Endothelial cell of umbilical vein (primary cell): ENCODE measurements around the gene DHX34. TPM values are rescaled to one million over a fixed set of nuclear protein-coding genes. Genes with fewer than 3 reads are reported as not detected.
A peak's percentile ranks its signal among the peaks of the same experiment; 100 is the strongest.

Experiments used
- BruUV-seq: library from RNA; stranded (reverse); fragments of 400-500 nt; replicated peaks from 2 replicates; lab custom pipeline; 2021; lab: Mats Ljungman, UMichigan
- CTCF ChIA-PET: fragments of 300-600, 350-600 bp; sonication (Branson Sonifier 250); formaldehyde crosslinking; loops from one replicate; lab custom pipeline; 2021; ENCODE audit warnings: antibody characterized with exemption, inconsistent platforms; lab: Charles Lee
- POLR2A ChIA-PET: fragments of 300-600, 350-600 bp; sonication (Branson Sonifier 250); formaldehyde crosslinking; loops from one replicate; lab custom pipeline; 2021; ENCODE audit warnings: antibody characterized with exemption, inconsistent platforms; lab: Charles Lee
- DNase-seq: peaks from one replicate; pipeline ENCODE4 v3.0.0-alpha.2; 2011; ENCODE audit warnings: low read depth, low spot score
- FAIRE-seq: peaks from 2 replicates; lab custom pipeline; 2011; peaks lifted over from hg19 to GRCh38; lab: Jason Lieb, UNC
- H2AFZ ChIP-seq: 2 replicates; pipeline ENCODE4 v1.6.0; 2012; ENCODE audit warnings: low read depth, low read length, control low read depth, inconsistent platforms
- H3K27ac ChIP-seq: 2 replicates; pipeline ENCODE4 v1.5.1; 2011; ENCODE audit warnings: low read depth, mild to moderate bottlenecking, control low read depth, low read length, moderate library complexity; ENCODE audit not compliant: insufficient read depth
- H3K27me3 ChIP-seq, 2 experiments: 2 replicates each; pipeline versions ENCODE4 v1.6.0 to v1.6.1; 2011; ENCODE audit warnings: low read length in 2 of 2, mixed read lengths in 1 of 2; ENCODE audit not compliant: control insufficient read depth in 2 of 2, insufficient read depth in 2 of 2
- H3K36me3 ChIP-seq, 2 experiments: 2 replicates in 1 of 2; 3 replicates in 1 of 2; pipeline ENCODE4 v1.5.1; 2011; ENCODE audit warnings: low read length in 2 of 2, mild to moderate bottlenecking in 1 of 2, moderate library complexity in 1 of 2; ENCODE audit not compliant: control insufficient read depth in 2 of 2, insufficient read depth in 2 of 2; ENCODE audit errors: extremely low read depth in 1 of 2
- H3K4me1 ChIP-seq: 3 replicates; pipeline ENCODE4 v1.5.1; 2011; ENCODE audit warnings: mild to moderate bottlenecking, low read length; ENCODE audit not compliant: control insufficient read depth, insufficient read depth; ENCODE audit errors: extremely low read depth
- H3K4me2 ChIP-seq: 2 replicates; pipeline ENCODE4 v1.6.1; 2011; ENCODE audit warnings: low read length, control low read depth, mixed read lengths; ENCODE audit not compliant: insufficient read depth
- H3K4me3 ChIP-seq, 3 experiments: fragments of 200-600 bp in 1 of 3; sonication (generic), shearing (Covaris generic) in 1 of 3; replicated peaks in 1 of 3; 2 replicates each; pipeline ENCODE4 v1.5.1; 2011 to 2016; ENCODE audit warnings: control low read depth in 3 of 3, low read length in 3 of 3, mild to moderate bottlenecking in 2 of 3, inconsistent platforms in 1 of 3, low read depth in 1 of 3, moderate library complexity in 1 of 3; ENCODE audit not compliant: insufficient read depth in 1 of 3
- H3K79me2 ChIP-seq: 2 replicates; pipeline ENCODE4 v1.6.0; 2012; ENCODE audit warnings: low read length, inconsistent platforms; ENCODE audit not compliant: control insufficient read depth, insufficient read depth
- H3K9ac ChIP-seq: replicated peaks from 2 replicates; pipeline ENCODE3; 2011; ENCODE audit warnings: low read length, control low read depth; ENCODE audit not compliant: insufficient read depth; ENCODE audit errors: extremely low read depth
- H3K9me1 ChIP-seq: replicated peaks from 3 replicates; pipeline ENCODE4 v1.6.0; 2011; ENCODE audit warnings: mild to moderate bottlenecking, low read length; ENCODE audit not compliant: control insufficient read depth, insufficient read depth; ENCODE audit errors: extremely low read depth
- H3K9me3 ChIP-seq: replicated peaks from 2 replicates; pipeline ENCODE4 v1.5.1; 2012; ENCODE audit warnings: low read length, inconsistent platforms; ENCODE audit not compliant: control insufficient read depth, insufficient read depth
- H4K20me1 ChIP-seq: replicated peaks from 2 replicates; pipeline ENCODE3; 2011; ENCODE audit warnings: mild to moderate bottlenecking, low read length; ENCODE audit not compliant: control insufficient read depth, insufficient read depth; ENCODE audit errors: extremely low read depth
- EZH2 ChIP-seq: IDR thresholded peaks from 2 replicates; pipeline ENCODE4 v1.6.1; 2012; ENCODE audit warnings: borderline replicate concordance, low read depth, mild to moderate bottlenecking, moderate library complexity, low read length, inconsistent platforms; ENCODE audit not compliant: severe bottlenecking
- FOS ChIP-seq: IDR thresholded peaks from 2 replicates; pipeline ENCODE4 v1.6.1; 2011; ENCODE audit warnings: mild to moderate bottlenecking, low read length, moderate library complexity, borderline replicate concordance; ENCODE audit not compliant: insufficient read depth
- GATA2 ChIP-seq: IDR thresholded peaks from 2 replicates; pipeline ENCODE4 v1.7.0; 2011; ENCODE audit warnings: low read depth, mild to moderate bottlenecking, moderate library complexity, mixed read lengths, low read length; ENCODE audit not compliant: insufficient read length, insufficient read depth
- JUN ChIP-seq: IDR thresholded peaks from 2 replicates; pipeline ENCODE4 v1.6.1; 2011; ENCODE audit warnings: borderline replicate concordance, low read depth; ENCODE audit not compliant: insufficient read length, insufficient read depth
- MYC ChIP-seq: IDR thresholded peaks from one replicate; pipeline ENCODE4 v1.6.1; 2011; ENCODE audit warnings: mild to moderate bottlenecking, low read depth, low read length
- POLR2A ChIP-seq: IDR thresholded peaks from 2 replicates; pipeline ENCODE4 v1.6.1; 2012; ENCODE audit warnings: low read depth, mild to moderate bottlenecking, control low read depth, low read length
- POLR2AphosphoS5 ChIP-seq: IDR thresholded peaks from 2 replicates; pipeline ENCODE4 v1.6.1; 2012; ENCODE audit warnings: low read depth, mild to moderate bottlenecking, control low read depth, low read length, moderate library complexity; ENCODE audit not compliant: insufficient read depth
- dilution Hi-C: fragments of 300-500 bp; cut with MboI; formaldehyde crosslinking; loops from one replicate; pipeline ENCODE4 v1.15.0; 2019; ENCODE audit warnings: low sequenced_read_pairs; ENCODE audit not compliant: extremely low pct_ligation_motif_present
- intact Hi-C: fragments of 100-400 bp; cut with micrococcal nuclease; formaldehyde crosslinking; loops from one replicate; pipeline ENCODE4 v1.10.0; 2022
- polyA plus RNA-seq, 4 experiments: library from polyadenylated mRNA; depleted of rRNA in 3 of 4; stranded (reverse) in 3 of 4; unstranded in 1 of 4; fragments of >200 nt; gene quantifications; 2 replicates each; pipeline versions ENCODE4 v1.2.1 to v1.2.3, GENCODE V29; 2011 to 2012; ENCODE audit warnings: missing spikeins in 1 of 4
- total RNA-seq: library from RNA; stranded (reverse); gene quantifications from 2 replicates; pipeline ENCODE4 v1.2.3, GENCODE V29; 2021
- TF ChIP-seq, protein P1 (sequence below), 2 donors: IDR thresholded peaks; 1 replicate in 1 of 2; 2 replicates in 1 of 2; pipeline ENCODE4 v1.5.1; 2011; ENCODE audit warnings: low read length in 2 of 2, mild to moderate bottlenecking in 2 of 2, moderate library complexity in 2 of 2, control low read depth in 1 of 2, inconsistent platforms in 1 of 2, low read depth in 1 of 2; ENCODE audit not compliant: insufficient read depth in 1 of 2; ENCODE audit errors: extremely low read depth in 1 of 2
- TF ChIP-seq, protein P2 (sequence below): IDR thresholded peaks from 2 replicates; pipeline ENCODE4 v1.6.1; 2011; ENCODE audit not compliant: insufficient read depth, insufficient read length

DHX34 gene
- total and polyA plus RNA-seq, 2 donors (not counting 3 experiments of a cell fraction or from before 2014, with no cell fraction given): 12.8 to 20.7 TPM

DNA sequence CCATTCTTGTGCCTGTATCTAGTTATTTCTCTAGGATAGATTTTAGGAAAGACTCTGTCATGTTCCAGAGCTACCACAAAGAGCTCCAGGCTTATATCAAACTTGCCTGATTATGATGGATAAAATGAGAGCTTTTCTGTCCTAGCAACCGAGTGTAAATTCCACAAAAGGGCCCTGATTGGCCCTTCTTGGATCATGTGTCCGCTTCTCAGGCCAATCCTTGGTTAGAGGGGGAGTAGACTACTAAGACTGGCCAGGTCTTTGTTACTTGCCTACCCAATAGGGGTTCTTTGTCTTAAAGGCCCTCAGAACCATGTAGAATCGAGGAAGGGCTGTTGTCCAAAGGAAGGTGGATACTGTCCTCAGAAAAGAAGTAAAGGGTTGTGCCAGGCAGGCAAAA lies 2.4 kb downstream of the DHX34 start:
- FAIRE-seq (peak; percentile 8), DNase-seq (peak; percentile 40)
- intact Hi-C loops: no loop called here
- no peaks in the 10 kb centered on the region for H3K9me3 ChIP-seq
- H3K79me2 ChIP-seq: peaks cover 28% of the 10 kb centered on the region
- peaks cover 4 to 14% of the 10 kb centered on the region in 2 experiments for H3K36me3 ChIP-seq
- no peaks in the 10 kb centered on the region for H3K9me1 ChIP-seq
- peaks cover 6% of the 10 kb centered on the region for H3K4me1 ChIP-seq
- H3K4me2 ChIP-seq: no peak overlapping the region
- H3K9ac ChIP-seq: no peak overlapping the region
- H3K27me3 ChIP-seq: no peaks in the 10 kb centered on the region
- POLR2A ChIA-PET: no interaction called here
- CTCF ChIA-PET: interaction anchor here (0.8 kb wide), 1 partner anchor 40 kb away, joined by 3 read pairs; no protein-coding TSS in a partner anchor
- TF ChIP-seq FOS (no peak), MYC (no peak), GATA2 (no peak), POLR2AphosphoS5 (no peak), JUN (no peak), POLR2A (no peak), EZH2 (no peak)
- TF ChIP-seq, protein P1, sequence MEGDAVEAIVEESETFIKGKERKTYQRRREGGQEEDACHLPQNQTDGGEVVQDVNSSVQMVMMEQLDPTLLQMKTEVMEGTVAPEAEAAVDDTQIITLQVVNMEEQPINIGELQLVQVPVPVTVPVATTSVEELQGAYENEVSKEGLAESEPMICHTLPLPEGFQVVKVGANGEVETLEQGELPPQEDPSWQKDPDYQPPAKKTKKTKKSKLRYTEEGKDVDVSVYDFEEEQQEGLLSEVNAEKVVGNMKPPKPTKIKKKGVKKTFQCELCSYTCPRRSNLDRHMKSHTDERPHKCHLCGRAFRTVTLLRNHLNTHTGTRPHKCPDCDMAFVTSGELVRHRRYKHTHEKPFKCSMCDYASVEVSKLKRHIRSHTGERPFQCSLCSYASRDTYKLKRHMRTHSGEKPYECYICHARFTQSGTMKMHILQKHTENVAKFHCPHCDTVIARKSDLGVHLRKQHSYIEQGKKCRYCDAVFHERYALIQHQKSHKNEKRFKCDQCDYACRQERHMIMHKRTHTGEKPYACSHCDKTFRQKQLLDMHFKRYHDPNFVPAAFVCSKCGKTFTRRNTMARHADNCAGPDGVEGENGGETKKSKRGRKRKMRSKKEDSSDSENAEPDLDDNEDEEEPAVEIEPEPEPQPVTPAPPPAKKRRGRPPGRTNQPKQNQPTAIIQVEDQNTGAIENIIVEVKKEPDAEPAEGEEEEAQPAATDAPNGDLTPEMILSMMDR (IDR thresholded peaks at IDR 0.05; ENCODE audit: extremely low read depth in 1 of 2, insufficient read depth in 1 of 2, low read depth in 1 of 2, low read length in 2 of 2): no peak
- TF ChIP-seq, protein P2, sequence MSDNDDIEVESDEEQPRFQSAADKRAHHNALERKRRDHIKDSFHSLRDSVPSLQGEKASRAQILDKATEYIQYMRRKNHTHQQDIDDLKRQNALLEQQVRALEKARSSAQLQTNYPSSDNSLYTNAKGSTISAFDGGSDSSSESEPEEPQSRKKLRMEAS: no peak
- H3K4me3 ChIP-seq: no peak overlapping the region
- H2AFZ ChIP-seq: no peak overlapping the region
- H3K27ac ChIP-seq: no peak overlapping the region
- dilution Hi-C loops: no loop called here
- BruUV-seq: no TSS peak
- H4K20me1 ChIP-seq: no peaks in the 10 kb centered on the region
